Spleen (tissue), 11 donors: ENCODE measurements around the gene ZNF514. TPM values are rescaled to one million over a fixed set of nuclear protein-coding genes. Genes with fewer than 3 reads are reported as not detected.

Experiments used
- DNase-seq: peaks from one replicate; pipeline ENCODE4 v3.0.0-alpha.2; 2020
- H3K27ac ChIP-seq, 8 donors: fragments of 200-600 bp; sonication (generic) in 7 of 8; 1 replicate in 4 of 8; 2 replicates in 4 of 8; pipeline versions ENCODE4 v1.5.0 to v1.8.0; 2016 to 2021; ENCODE audit warnings: inconsistent platforms in 4 of 8, mild to moderate bottlenecking in 4 of 8, moderate library complexity in 1 of 8
- H3K27me3 ChIP-seq, 7 donors: fragments of 200-600 bp; sonication (generic) in 6 of 7; replicated peaks in 1 of 7; 1 replicate in 4 of 7; 2 replicates in 3 of 7; pipeline versions ENCODE4 v1.5.0 to v1.8.0; 2016 to 2021; ENCODE audit warnings: inconsistent platforms in 3 of 7, mild to moderate bottlenecking in 1 of 7
- H3K36me3 ChIP-seq, 6 donors: fragments of 200-600 bp; sonication (generic) in 5 of 6; 1 replicate in 4 of 6; 2 replicates in 2 of 6; pipeline versions ENCODE4 v1.5.0 to v1.8.0; 2016 to 2021; ENCODE audit warnings: inconsistent platforms in 2 of 6
- H3K4me1 ChIP-seq, 6 donors: fragments of 200-600 bp; sonication (generic) in 5 of 6; 1 replicate in 3 of 6; 2 replicates in 3 of 6; pipeline versions ENCODE4 v1.5.0 to v1.8.0; 2016 to 2021; ENCODE audit warnings: inconsistent platforms in 3 of 6
- H3K4me3 ChIP-seq, 8 donors: fragments of 200-600 bp; sonication (generic) in 7 of 8; 1 replicate in 4 of 8; 2 replicates in 4 of 8; pipeline versions ENCODE4 v1.5.0 to v1.8.0; 2016 to 2021; ENCODE audit warnings: inconsistent platforms in 4 of 8, mild to moderate bottlenecking in 4 of 8, moderate library complexity in 2 of 8
- H3K9me3 ChIP-seq, 8 donors: fragments of 200-600 bp; sonication (generic) in 7 of 8; 1 replicate in 4 of 8; 2 replicates in 4 of 8; pipeline versions ENCODE4 v1.5.0 to v1.8.0; 2016 to 2021; ENCODE audit warnings: inconsistent platforms in 4 of 8
- CTCF ChIP-seq, 11 experiments: fragments of 200-600 bp in 7 of 11; fragments of 450-650 bp in 4 of 11; sonication (generic) in 4 of 11; IDR thresholded peaks in 8 of 11; conservative IDR thresholded peaks in 3 of 11; 1 replicate in 7 of 11; 2 replicates in 4 of 11; pipeline versions ENCODE4 v1.4.0 to v1.8.0; 2016 to 2021; ENCODE audit warnings: antibody characterized with exemption in 11 of 11, inconsistent platforms in 4 of 11, mild to moderate bottlenecking in 1 of 11
- POLR2A ChIP-seq, 3 donors: fragments of 450-650 bp; IDR thresholded peaks; one replicate each; pipeline ENCODE4 v1.5.1; 2017; ENCODE audit warnings: antibody characterized with exemption in 3 of 3, mild to moderate bottlenecking in 1 of 3
- POLR2AphosphoS5 ChIP-seq, 3 donors: sonication (generic); formaldehyde crosslinking; IDR thresholded peaks; one replicate each; pipeline ENCODE4 v1.5.1; 2017; ENCODE audit warnings: antibody characterized with exemption in 3 of 3
- WGBS, 5 donors: extraction: QIAGEN DNeasy Blood & Tissue Kit in 3 of 5; methylation state at CpG; one replicate each; pipeline versions ENCODE4 v1.1.5 to v1.1.7; 2013 to 2018; 5-methylcytosine and 5-hydroxymethylcytosine counted together
- intact Hi-C: fragments of 100-400 bp; cut with DNase I; formaldehyde crosslinking; loops from one replicate; pipeline ENCODE4 v1.15.0; 2023; ENCODE audit warnings: low total_unique reads
- polyA plus RNA-seq, 3 donors: library from polyadenylated mRNA; stranded (reverse); fragments of 200-250 nt; gene quantifications; one replicate each; pipeline ENCODE4 v1.2.1, GENCODE V29; 2013
- total RNA-seq, 7 donors: library from RNA; depleted of rRNA in 3 of 7; stranded (reverse); fragments of >200 nt in 3 of 7; fragmentation: NEBNext Ultra II Directional in 4 of 7; extraction: Animal tissue kit (Norgen Biotek cat#: 25700) in 4 of 7; gene quantifications; one replicate each; pipeline versions ENCODE4 v1.1.0 to v1.2.1, GENCODE V29; 2016 to 2021
- donor health status: healthy with polysubstance abuse.
- donor health status: DM: no; HTN: no; CAD: no; lungs with moderate emphysema.
- donor health status: DM: no; HTN: no; CAD: no.
- donor health status: Bipolar disorder and iron deficiency.
- donor health status: healthy.
- donor health status: DM: no; HTN: no; CAD: no.
- donor health status: DM: yes; HTN: yes; CAD: no.

The ZNF514 gene
- total and polyA plus RNA-seq, 10 donors: 8.3 to 23.1 (median 16.6) TPM

- Histone ChIP-seq H3K9me3 (no peaks in the 10 kb centered on the region), H3K36me3 (peaks cover 0 to 7% (median 0%) of the 10 kb centered on the region in 6 donors), H3K27ac (peak overlapping the region; percentile 72 to 98 (median 96)), H3K4me1 (peaks cover 17 to 50% (median 40%) of the 10 kb centered on the region in 6 donors), H3K4me3 (peak overlapping the region; percentile 82 to 99 (median 95)), H3K27me3 (no peaks in the 10 kb centered on the region)
- 24 to 29% (median 28%) methylated on average over 5 of the region's 5 CpGs for WGBS, 5 donors
- TF ChIP-seq CTCF (IDR thresholded peaks at IDR 0.05 in 8 of 11, conservative IDR thresholded peaks at IDR 0.05 in 3 of 11) (no peak), POLR2A (IDR thresholded peaks at IDR 0.05) (no peak), POLR2AphosphoS5 (IDR thresholded peaks at IDR 0.05) (no peak)
- intact Hi-C loops: loop anchor here (5.0 kb wide), 1 partner anchor 45 kb away; the partner anchor contains the start of gene ZNF2
- DNase-seq: no peak
Observed at GRCh38 chr2:95122197-95122551, 37.5 kb downstream of the ZNF514 start.

GRCh38 chr2:95121407-95122196, 38.0 kb downstream of the ZNF514 start, which contains the start of gene MRPS5:
Gene MRPS5 (minus strand): TSS chr2:95121808. CDS start chr2:95121791, 17 bp downstream.
- no peaks in the 10 kb centered on the region for H3K27me3 ChIP-seq
- peak in 1 of 3 donors; percentile 40 for TF ChIP-seq POLR2A (IDR thresholded peaks at IDR 0.05)
- TF ChIP-seq CTCF (IDR thresholded peaks at IDR 0.05 in 8 of 11, conservative IDR thresholded peaks at IDR 0.05 in 3 of 11): no peak
- peak; percentile 85 to 90 (median 90) for TF ChIP-seq POLR2AphosphoS5 (IDR thresholded peaks at IDR 0.05)
- intact Hi-C loops: loop anchor here (5.0 kb wide), 1 partner anchor 46 kb away; the partner anchor contains the start of gene ZNF2
- peak within 1 kb of the TSS; percentile 72 to 98 (median 96) for H3K27ac ChIP-seq
- peaks cover 17 to 53% (median 40%) of the 10 kb centered on the region in 6 donors for H3K4me1 ChIP-seq
- H3K36me3 ChIP-seq: peaks cover 0 to 13% (median 0%) of the 10 kb centered on the region in 6 donors
- DNase-seq: peak; percentile 98
- peak within 1 kb of the TSS; percentile 82 to 99 (median 95) for H3K4me3 ChIP-seq
- H3K9me3 ChIP-seq: no peaks in the 10 kb centered on the region
- 0 to 1% (median 1%) methylated on average over 51 to 86 of the region's 86 CpGs for WGBS, 5 donors

GRCh38 chr2:95121093-95121406, 38.6 kb downstream of the ZNF514 start:
- Histone ChIP-seq H3K4me1 (peaks cover 17 to 59% (median 42%) of the 10 kb centered on the region in 6 donors), H3K9me3 (no peaks in the 10 kb centered on the region), H3K27ac (peak overlapping the region; percentile 72 to 98 (median 96)), H3K36me3 (peaks cover 0 to 17% (median 0%) of the 10 kb centered on the region in 6 donors), H3K4me3 (peak overlapping the region; percentile 82 to 99 (median 95)), H3K27me3 (no peaks in the 10 kb centered on the region)
- intact Hi-C loops: loop anchor here (5.0 kb wide), 1 partner anchor 46 kb away; the partner anchor contains the start of gene ZNF2
- WGBS, 5 donors: 1 to 4% (median 3%) methylated on average over 11 of the region's 11 CpGs
- DNase-seq: no peak
- no peak for TF ChIP-seq POLR2AphosphoS5 (IDR thresholded peaks at IDR 0.05)
- TF ChIP-seq POLR2A (IDR thresholded peaks at IDR 0.05): no peak
- TF ChIP-seq CTCF (IDR thresholded peaks at IDR 0.05 in 8 of 11, conservative IDR thresholded peaks at IDR 0.05 in 3 of 11): no peak

GRCh38 chr2:95115418-95115817, 44.2 kb downstream of the ZNF514 start:
- no peak for TF ChIP-seq POLR2A (IDR thresholded peaks at IDR 0.05)
- peak; percentile 31 to 76 (median 57) for TF ChIP-seq CTCF (IDR thresholded peaks at IDR 0.05 in 8 of 11, conservative IDR thresholded peaks at IDR 0.05 in 3 of 11)
- intact Hi-C loops: no loop called here

More at GRCh38 chr2:95115418-95115817, 44.2 kb downstream of the ZNF514 start:
- Histone ChIP-seq H3K4me1 (peaks cover 14 to 58% (median 40%) of the 10 kb centered on the region in 6 donors), H3K27ac (peak overlapping the region in 2 of 8 donors; percentile 7 to 23), H3K4me3 (no peak overlapping the region), H3K9me3 (no peaks in the 10 kb centered on the region), H3K36me3 (peaks cover 0 to 64% (median 37%) of the 10 kb centered on the region in 6 donors), H3K27me3 (no peaks in the 10 kb centered on the region)
- DNase-seq: peak; percentile 86
- 15 to 23% (median 20%) methylated on average over 7 of the region's 7 CpGs for whole genome bisulfite sequencing, 5 donors
